Hematopoietic multipotent progenitor cell treated with erythropoietin and hydrocortisone succinate and interleukin-3 and kit ligand, for 8 days (in vitro differentiated cells): ENCODE data around the gene RETREG3.
"Not testable (repeated sequence)": the region's sequence is repeated elsewhere in the genome, so short reads cannot be mapped to it uniquely, and the experiment has no call there.

Experiments used
- DNase-seq: peaks from one replicate; pipeline ENCODE4 v3.0.0-alpha.2; 2015

The RETREG3 gene

DNA sequence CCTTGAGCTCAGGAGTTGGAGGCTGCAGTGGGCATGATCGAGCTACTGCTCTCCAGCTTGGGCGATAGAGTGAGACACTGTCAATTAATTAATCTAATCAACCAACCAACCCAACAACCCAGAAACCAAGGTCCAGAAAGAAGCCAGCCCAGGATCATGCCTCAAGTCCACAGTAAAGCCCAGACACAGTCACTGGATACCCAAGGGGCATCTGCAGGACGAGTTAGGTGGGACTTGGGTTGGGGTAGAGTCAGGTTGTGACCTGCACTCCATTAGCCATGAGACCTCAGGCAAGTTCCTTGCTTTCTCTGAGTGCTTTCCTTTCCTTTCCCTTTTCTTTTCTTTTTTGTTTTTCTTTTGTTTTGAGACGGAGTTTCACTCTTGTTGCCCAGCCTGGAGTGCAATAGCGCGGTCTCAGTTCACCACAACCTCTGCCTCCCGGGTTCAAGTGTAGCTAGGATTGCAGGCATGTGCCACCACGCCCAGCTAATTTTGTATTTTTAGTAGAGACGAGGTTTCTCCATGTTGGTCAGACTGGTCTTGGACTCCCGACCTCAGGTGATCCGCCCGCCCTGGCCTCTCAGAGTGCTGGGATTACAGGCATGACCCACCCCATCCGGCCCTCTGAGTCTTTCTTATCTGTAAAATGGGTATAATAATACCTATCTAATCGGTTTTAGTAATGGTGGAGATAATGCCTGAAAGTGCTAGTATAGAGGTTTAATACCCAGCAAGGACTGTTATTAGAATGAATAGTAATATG is 60.0 kb downstream of the RETREG3 start:
- no peak for DNase-seq

DNA sequence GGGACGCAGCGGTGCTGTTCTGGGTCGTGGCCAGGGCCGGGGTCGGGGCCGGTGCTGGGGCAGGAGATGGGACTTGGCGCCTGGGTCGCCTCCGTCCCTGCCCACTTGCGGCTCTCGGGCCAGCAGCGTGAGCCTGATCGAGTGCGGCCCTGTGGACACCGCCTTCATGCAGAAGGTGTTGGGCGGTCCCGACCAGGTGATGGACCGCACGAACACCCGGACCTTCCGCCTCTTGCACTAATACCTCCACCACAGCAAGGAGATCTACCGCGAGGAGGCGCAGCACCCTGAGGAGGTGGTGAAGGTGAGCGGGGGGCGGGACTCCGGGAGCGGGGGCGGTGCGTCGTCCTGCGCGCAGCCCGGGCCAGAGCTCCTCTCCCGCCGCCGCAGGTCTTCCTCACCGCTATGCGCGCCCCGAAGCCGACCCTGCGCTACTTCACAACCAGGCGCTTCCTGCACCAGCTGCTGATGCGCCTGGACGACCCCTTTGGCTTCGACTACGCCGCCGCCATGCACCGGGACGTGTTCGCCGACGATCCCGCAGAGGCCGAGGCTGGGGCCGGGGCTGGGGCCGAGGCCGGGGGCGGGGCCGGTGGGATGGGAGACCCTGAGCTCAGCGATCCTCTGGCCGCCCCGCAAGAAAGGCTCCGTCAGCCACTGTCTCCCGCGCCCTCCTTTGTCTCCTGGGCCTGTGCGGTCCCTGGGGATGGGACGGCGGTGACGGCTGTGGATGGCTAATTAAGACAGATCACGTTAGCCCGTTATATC is 60.9 kb downstream of the RETREG3 start:
- peak; percentile 64 for DNase-seq

DNA sequence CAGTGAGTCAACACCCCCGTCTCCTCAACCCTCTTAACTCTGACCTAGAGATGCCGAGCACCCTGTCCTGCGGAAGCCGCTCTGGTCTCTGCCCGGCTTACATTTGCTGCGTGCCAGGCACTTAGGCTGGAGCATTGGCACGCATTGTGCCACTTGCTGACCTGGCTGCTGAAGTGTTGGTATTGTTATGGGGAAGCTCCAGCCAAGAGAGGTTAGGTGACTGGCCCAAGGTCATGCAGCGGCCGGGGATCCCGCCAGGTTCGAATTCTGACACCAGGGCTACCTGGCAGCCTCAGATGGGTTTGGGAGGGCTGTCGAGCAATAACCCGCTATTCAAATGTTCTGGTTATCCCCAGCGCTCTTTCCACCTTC is 61.5 kb downstream of the RETREG3 start:
- no peak for DNase-seq

DNA sequence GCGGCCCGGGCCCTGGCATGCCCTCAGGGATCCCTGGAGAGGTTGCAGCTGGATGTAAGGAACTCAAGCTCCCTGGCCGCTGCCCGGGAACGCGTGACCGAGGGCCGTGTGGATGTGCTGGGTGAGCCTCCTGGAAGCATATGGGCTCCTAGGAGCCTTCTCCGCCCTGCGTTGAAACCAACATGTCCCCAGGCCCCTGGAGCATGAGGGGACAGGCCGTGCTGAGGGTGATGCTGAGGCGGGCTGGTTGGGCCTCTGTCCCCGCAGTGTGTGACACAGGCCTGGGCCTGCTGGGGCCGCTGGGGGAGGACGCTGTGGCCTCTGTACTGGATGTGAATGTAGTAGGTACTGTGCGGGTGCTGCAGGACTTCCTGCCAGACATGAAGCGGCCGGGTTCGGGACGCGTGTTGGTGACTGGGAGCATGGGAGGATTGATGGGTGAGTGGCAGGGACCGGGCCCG is 62.1 kb downstream of the RETREG3 start:
- no peak for DNase-seq

DNA sequence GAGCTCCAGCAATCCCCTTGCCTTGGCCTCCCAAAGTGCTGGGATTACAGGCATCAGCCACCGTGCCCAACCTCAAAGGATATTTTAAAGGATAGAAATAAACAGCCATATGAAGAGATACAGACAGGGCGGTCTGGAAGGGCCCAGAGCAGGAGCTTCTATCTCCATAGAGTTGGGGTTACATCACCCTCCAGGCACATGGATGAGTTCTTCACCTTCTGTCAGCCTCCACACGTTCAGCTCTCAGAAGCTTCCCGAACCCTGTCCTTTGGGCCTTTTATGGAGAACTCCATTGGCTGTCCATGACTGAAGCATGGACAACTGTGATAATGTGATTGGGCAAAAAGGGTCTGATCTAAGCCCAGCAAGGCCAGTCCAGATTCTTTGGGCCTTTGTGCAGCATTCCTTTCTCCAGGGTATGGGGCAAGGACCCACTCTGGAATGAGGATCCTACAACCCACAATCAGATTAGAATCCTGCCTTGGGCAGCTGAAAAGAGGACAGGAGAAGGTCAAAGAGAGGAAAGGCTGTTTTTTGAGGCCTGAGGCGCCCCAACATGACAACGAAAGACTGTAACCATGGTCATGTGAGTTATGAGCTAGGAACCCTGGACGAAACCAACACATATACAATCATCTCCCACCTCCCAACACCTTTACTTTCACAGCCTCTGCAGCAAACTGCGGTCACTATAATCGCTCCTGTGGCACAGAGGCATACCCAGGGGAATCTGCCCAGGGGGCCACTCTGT is 63.2 kb downstream of the RETREG3 start:
- not testable (repeated sequence) for DNase-seq

DNA sequence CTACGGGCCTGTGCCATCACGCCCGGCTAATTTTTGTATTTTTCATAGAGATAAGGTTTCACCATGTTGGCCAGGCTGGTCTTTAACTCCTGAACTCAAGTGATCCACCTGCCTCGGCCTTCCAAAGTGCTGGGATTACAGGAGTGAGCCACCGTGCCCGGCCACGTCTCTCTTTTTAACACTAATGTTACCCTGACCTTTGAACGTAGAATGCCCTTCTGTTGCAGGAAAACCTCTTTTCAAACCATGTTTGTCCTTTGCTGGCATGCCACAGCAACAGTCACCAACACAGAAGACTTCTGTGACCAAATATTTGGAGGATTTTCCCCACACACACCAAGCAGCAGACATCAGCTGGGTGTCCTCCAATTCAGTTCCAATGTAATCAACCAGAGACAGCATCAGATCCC is 64.3 kb downstream of the RETREG3 start:
- no peak for DNase-seq

DNA sequence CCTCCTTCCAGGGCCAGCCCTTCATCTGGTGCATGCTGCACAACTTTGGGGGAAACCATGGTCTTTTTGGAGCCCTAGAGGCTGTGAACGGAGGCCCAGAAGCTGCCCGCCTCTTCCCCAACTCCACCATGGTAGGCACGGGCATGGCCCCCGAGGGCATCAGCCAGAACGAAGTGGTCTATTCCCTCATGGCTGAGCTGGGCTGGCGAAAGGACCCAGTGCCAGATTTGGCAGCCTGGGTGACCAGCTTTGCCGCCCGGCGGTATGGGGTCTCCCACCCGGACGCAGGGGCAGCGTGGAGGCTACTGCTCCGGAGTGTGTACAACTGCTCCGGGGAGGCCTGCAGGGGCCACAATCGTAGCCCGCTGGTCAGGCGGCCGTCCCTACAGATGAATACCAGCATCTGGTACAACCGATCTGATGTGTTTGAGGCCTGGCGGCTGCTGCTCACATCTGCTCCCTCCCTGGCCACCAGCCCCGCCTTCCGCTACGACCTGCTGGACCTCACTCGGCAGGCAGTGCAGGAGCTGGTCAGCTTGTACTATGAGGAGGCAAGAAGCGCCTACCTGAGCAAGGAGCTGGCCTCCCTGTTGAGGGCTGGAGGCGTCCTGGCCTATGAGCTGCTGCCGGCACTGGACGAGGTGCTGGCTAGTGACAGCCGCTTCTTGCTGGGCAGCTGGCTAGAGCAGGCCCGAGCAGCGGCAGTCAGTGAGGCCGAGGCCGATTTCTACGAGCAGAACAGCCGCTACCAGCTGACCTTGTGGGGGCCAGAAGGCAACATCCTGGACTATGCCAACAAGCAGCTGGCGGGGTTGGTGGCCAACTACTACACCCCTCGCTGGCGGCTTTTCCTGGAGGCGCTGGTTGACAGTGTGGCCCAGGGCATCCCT is 65.7 kb downstream of the RETREG3 start:
- DNase-seq = no peak

DNA sequence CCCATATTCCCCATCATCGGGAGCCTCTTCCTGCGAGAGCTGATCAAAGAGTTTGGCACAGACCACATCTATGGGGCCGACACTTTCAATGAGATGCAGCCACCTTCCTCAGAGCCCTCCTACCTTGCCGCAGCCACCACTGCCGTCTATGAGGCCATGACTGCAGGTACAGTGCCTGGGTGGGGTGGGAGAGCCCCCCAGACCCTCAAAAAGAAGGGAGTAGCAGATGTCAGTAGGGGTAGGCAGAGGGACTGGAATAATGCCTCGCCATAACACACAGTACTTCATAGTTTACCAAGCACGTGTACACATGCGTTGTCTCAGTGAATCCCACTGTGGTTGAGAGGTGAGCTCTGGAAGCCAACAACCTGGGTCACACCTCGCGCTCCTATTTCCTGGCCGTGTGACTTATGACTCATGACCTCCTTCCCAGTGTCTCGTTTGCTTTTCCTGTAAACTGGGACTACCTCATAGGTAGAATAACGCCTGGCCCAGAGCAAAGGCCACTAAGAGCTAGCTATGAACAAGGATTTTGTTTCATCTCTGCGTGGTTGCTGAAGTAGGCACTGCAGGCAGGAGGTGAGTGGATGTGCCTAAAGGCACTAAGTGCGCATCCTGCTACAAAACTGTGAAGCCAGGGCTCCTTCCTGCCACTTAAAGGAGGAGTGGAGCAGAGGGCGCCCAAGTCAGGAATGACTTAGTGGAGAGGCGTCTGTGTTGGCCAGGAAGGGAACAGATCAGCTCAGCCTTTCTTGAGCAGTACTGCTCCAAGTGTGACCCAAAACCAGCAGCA is 67.9 kb downstream of the RETREG3 start:
- DNase-seq = no peak

DNA sequence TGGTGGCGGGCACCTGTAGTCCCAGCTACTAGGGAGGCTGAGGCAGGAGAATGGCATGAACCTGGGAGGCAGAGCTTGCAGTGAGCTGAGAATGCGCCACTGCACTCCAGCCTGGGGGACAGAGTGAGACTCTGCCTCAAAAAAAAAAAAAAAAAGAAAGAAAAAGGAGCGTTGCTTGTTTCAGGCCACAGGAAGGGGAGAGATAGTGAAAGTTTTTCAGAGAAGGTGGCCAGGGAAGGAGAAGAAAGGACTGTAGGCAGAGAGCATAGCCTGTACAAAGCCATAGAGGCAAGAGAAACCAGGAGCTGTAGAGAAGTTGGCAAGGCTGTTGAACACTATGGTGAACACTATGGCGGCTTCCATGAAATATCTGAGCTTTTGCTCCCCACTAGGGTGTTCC is 68.6 kb downstream of the RETREG3 start:
- DNase-seq = not testable (repeated sequence)

DNA sequence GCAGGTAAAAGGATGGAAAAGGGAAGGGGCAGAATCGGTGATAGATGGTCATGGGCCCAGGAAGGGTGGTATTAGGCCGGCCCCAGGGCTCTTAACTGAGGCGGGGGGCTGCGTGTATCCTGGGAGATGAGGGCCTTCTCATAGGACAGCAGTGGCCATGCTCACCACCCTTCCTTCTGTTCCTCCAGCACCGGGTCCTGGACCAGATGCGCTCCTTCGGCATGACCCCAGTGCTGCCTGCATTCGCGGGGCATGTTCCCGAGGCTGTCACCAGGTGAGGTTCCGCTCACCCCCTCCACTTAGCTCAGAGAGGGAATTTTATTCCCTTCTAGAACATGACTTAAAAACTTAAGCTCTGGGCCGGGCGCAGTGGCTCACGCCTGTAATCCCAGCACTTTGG is 70.7 kb downstream of the RETREG3 start:
- no peak for DNase-seq

DNA sequence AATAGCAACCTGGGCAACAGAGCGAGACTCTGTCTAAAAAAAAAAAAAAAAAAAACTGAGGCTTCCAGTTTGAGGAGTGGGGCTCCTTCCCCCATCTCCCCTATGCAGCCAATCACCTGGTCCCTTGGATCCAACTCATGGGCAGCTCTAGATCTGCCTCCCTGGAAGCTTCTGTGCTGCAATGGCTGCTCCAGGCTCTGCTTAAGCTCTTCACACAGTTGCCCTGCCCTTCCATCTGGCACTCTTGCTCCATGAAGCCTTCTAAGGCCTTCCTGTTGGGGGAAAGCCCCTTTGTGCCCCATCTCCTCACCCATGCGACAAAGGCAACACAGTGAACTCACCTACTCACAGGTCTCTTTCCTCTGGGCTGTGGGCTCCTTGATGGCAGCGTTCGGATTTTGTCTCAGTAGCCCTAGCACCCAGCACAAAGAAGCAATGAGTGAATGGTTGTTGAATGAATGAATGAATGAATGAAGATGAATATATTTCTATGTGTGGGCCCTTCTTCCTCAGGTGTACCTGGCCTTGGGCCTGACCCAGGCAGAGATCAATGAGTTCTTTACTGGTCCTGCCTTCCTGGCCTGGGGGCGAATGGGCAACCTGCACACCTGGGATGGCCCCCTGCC is 71.2 kb downstream of the RETREG3 start:
- DNase-seq = no peak

DNA sequence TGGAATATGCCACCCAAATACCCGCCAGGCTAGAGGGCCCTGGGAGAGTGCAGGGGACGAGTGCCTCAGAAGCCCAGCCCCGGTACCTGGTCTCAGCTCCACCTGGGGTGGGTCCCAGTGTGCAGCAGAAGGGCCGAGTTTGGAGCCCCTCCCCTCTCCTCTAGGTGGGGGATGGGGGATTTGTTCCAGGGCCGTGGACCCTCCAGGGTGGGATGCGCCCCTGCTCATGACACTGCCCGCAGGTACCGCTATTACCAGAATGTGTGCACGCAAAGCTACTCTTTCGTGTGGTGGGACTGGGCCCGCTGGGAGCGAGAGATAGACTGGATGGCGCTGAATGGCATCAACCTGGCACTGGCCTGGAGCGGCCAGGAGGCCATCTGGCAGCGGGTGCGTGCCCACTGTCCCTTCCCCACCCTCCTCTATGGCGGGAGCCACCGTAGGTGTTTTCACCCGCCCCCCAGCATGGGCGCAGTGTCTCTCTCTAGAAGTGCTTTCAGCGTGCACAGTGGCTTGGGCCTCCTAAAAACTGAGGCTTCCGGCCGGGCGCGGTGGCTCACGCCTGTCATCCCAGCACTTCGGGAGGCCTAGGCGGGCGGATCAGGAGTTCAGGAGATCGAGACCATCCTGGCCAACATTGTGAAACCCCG is 71.9 kb downstream of the RETREG3 start:
- no peak for DNase-seq

DNA sequence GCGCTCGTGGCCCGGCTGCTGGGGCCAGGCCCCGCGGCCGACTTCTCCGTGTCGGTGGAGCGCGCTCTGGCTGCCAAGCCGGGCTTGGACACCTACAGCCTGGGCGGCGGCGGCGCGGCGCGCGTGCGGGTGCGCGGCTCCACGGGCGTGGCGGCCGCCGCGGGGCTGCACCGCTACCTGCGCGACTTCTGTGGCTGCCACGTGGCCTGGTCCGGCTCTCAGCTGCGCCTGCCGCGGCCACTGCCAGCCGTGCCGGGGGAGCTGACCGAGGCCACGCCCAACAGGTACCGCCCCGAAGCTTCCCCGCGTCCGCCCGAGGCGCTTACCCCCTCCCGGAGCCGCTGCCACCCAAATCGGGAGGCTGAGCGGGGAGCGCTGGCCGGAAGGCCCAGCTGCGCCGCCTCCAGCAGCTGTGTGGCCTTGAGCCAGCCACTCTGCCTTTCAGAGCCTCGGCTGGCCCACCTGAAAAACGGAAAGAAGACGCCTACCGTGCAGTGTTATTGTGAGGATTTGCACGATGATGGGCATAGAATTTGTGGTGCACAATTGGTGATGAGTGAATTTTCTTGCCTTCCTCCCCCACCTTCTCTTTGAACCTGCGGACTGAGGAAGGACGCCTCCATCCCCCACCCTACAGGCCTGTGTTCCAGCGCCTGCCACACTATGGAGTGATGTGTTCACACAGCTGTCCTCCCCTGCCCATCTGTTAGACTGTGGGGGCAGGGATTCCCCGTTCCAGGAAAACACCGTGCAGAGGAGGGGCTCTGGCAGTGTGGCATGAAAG is 72.6 kb downstream of the RETREG3 start:
- DNase-seq = peak; percentile 84

DNA sequence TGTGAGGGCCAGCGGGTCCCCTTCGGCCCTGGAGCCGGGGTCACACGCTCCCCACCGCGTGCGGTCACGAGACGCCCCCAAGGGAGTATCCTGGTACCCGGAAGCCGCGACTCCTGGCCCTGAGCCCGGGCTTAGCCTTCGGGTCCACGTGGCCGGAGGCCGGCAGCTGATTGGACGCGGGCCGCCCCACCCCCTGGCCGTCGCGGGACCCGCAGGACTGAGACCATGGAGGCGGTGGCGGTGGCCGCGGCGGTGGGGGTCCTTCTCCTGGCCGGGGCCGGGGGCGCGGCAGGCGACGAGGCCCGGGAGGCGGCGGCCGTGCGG is 73.2 kb downstream of the RETREG3 start, which contains the start of gene NAGLU:
NAGLU (plus strand) TSS at position 194 of the 324 bp plus-strand sequence; CDS start at position 226, 32 bp downstream.
- peak; percentile 93 for DNase-seq

DNA sequence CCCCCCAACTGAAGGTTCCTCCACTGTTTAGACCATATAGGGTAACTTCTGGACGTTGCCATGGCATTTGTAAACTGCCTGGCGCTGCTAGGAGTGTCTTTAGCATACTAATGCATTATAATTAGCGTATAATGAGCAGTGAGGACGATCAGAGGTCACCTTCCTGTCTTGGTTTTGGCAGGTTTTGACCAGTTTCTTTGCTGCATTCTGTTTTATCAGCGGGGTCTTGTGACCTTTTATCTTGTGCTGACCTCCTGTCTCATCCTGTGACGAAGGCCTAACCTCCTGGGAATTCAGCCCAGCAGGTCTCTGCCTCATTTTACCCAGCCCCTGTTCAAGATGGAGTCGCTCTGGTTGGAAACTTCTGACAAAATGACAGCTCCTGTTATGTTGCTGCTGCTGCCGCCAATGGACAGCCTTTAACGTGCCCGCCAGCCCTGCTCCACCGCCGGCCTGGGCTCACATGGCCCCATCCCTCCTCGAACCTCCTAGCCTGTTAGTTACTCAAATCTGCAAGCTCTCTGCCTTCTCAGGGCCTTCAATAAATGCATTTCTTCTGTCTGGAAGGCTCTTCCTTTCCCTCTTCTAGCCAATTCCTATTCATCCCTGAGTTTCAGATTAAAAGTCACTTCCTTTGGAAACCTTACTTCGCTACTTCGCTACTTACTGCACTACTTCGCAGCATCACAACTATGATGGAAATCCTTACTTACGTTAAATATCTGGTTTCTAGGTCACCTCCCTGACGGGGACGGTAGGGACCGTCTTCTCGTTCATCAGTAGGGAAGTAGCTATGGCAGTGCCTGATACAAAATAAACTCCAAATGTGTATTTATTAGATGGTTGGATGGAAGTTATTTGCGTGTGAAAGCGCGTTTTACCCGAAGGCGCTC is 73.8 kb downstream of the RETREG3 start:
- no peak for DNase-seq

DNA sequence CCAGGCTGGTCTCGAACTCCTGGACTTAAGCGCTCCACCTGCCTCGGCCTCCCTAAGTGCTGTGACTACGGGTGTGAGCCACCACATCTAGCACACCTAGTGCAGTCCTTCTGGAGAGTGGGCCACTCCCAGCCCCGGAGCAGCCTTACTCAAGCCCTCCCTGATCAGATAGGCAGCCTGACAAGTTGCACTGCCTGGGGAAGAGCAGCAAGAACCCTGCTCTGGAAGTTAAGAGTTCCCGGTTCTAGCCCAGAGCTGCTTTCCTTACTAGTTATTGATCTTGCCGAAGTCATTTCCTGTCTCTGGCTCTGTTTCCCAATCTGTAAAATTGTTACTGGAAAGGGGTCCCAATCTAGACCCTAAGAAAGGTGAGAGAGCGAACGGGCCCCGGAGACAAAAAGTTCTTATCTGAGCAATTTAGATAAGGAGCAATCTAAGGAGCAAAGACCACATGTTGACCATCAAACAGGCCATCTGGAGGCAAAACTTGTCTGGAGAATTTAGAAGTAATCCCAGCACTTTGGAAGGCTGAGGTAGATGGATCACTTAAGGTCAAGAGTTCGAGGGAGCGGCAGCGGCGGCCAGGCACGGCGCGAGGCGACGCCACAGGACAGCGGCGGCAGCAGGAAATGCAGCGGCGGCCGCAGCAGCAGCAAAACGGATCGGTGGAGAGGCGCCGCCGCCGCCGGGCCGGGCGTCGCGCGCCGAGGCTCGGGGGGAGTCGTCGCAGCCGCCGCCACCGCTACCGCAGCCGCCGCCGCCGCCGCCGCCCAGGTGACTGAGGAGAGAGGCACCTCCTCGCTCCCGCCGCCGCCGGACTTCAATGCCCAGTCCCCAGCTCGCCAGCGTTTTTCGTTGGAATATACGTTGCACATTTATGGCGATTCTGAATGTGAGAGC is 77.5 kb downstream of the RETREG3 start:
- DNase-seq = peak; percentile 71

DNA sequence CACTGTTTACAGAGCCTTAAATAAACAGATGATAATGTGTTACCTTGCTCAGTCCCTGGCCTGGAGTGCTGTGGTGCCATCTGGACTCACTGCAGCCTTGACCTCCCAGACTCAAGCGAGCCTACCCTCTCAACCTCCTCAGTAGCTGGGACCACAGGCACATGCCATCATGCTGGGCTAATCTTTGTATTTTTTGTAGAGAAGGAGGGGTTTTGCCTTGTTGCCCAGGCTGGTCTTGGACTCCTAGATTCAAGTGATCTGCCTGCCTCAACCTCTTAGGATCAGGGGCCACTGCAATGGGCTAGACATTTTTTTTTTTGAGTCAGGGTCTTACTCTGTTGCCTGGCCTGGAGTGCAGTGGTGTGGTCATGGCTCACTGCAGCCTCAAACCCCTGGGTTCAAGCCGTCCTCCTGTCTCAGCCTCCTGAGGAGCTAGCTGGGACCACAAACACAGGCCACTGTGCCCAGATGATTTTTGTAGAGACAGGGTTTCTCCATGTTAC is 78.2 kb downstream of the RETREG3 start:
- DNase-seq = no peak
